Neural progenitor cell (in vitro differentiated cells): ENCODE results near the gene MAMDC4. TPM values are rescaled to one million over a fixed set of nuclear protein-coding genes. Genes with fewer than 3 reads are reported as not detected.

Experiments
- DNase-seq: peaks from one replicate; pipeline ENCODE4 v3.0.0-alpha.2; 2016; ENCODE audit warnings: low spot score
- H2AFZ ChIP-seq: fragments of 200-600 bp; sonication (generic); replicated peaks from 2 replicates; pipeline ENCODE4 v1.6.1; 2016; ENCODE audit warnings: antibody characterized with exemption
- H3F3A ChIP-seq: fragments of 200-600 bp; sonication (generic); 2 replicates; pipeline ENCODE4 v1.6.1; 2016; ENCODE audit warnings: antibody characterized with exemption, low read depth
- H3K27ac ChIP-seq: fragments of 200-600 bp; sonication (generic); 2 replicates; pipeline ENCODE4 v1.5.1; 2016; ENCODE audit warnings: mild to moderate bottlenecking
- H3K27me3 ChIP-seq: fragments of 200-600 bp; sonication (generic); 2 replicates; pipeline ENCODE4 v1.6.1; 2016; ENCODE audit warnings: mild to moderate bottlenecking, moderate library complexity
- H3K36me3 ChIP-seq: fragments of 200-600 bp; sonication (generic); 2 replicates; pipeline ENCODE4 v1.5.1; 2016
- H3K4me1 ChIP-seq: fragments of 200-600 bp; sonication (generic); 2 replicates; pipeline ENCODE4 v1.6.1; 2016; ENCODE audit warnings: mixed run types
- H3K4me2 ChIP-seq: fragments of 200-600 bp; sonication (generic); 2 replicates; pipeline ENCODE4 v1.6.1; 2016
- H3K4me3 ChIP-seq: fragments of 200-600 bp; sonication (generic); 2 replicates; pipeline ENCODE4 v1.5.1; 2016
- H3K79me2 ChIP-seq: fragments of 200-600 bp; sonication (generic); 2 replicates; pipeline ENCODE4 v1.6.1; 2016; ENCODE audit warnings: low read depth
- H3K9ac ChIP-seq: fragments of 200-600 bp; sonication (generic); 2 replicates; pipeline ENCODE4 v1.6.1; 2016
- H3K9me3 ChIP-seq: fragments of 200-600 bp; sonication (generic); 2 replicates; pipeline ENCODE4 v1.5.1; 2016; ENCODE audit warnings: low read depth
- H4K20me1 ChIP-seq: fragments of 200-600 bp; sonication (generic); 2 replicates; pipeline ENCODE4 v1.6.1; 2016; ENCODE audit warnings: low read depth
- H3K27ac Mint-ChIP-seq: 3 replicates; pipeline ENCODE4 v1.8.0; 2021; ENCODE audit warnings: mixed read lengths
- H3K27me3 Mint-ChIP-seq: 2 replicates; pipeline ENCODE4 v1.8.0; 2022; ENCODE audit warnings: low read depth, mild to moderate bottlenecking, inconsistent platforms, moderate library complexity, mixed read lengths; ENCODE audit not compliant: insufficient read depth
- H3K36me3 Mint-ChIP-seq: 3 replicates; pipeline ENCODE4 v1.8.0; 2021; ENCODE audit warnings: mixed read lengths
- H3K4me1 Mint-ChIP-seq: 3 replicates; pipeline ENCODE4 v1.8.0; 2021; ENCODE audit warnings: mixed read lengths
- H3K4me3 Mint-ChIP-seq: 3 replicates; pipeline ENCODE4 v1.8.0; 2021; ENCODE audit warnings: mild to moderate bottlenecking, moderate library complexity, mixed read lengths
- H3K9me3 Mint-ChIP-seq: 3 replicates; pipeline ENCODE4 v1.8.0; 2020; ENCODE audit warnings: mixed read lengths
- EZH2 ChIP-seq: fragments of 200-600 bp; sonication (generic); IDR thresholded peaks from 2 replicates; pipeline ENCODE4 v1.6.1; 2017; ENCODE audit warnings: antibody characterized with exemption, mild to moderate bottlenecking, moderate library complexity
- EZH2phosphoT487 ChIP-seq: fragments of 200-600 bp; sonication (generic); IDR thresholded peaks from 2 replicates; pipeline ENCODE4 v1.6.1; 2017; ENCODE audit warnings: antibody characterized with exemption
- total RNA-seq: library from RNA; depleted of rRNA; stranded (reverse); fragments of >200 nt; gene quantifications from 2 replicates; pipeline ENCODE4 v1.2.3, GENCODE V29; 2015; ENCODE audit warnings: low replicate concordance
- TF ChIP-seq, protein P1 (sequence below): fragments of 200-600 bp; sonication (generic); IDR thresholded peaks from 2 replicates; pipeline ENCODE4 v1.5.1; 2017; ENCODE audit warnings: antibody characterized with exemption, mild to moderate bottlenecking

Gene MAMDC4
- total RNA-seq, 1 donor from 2014 or later = 2.6 TPM

DNA sequence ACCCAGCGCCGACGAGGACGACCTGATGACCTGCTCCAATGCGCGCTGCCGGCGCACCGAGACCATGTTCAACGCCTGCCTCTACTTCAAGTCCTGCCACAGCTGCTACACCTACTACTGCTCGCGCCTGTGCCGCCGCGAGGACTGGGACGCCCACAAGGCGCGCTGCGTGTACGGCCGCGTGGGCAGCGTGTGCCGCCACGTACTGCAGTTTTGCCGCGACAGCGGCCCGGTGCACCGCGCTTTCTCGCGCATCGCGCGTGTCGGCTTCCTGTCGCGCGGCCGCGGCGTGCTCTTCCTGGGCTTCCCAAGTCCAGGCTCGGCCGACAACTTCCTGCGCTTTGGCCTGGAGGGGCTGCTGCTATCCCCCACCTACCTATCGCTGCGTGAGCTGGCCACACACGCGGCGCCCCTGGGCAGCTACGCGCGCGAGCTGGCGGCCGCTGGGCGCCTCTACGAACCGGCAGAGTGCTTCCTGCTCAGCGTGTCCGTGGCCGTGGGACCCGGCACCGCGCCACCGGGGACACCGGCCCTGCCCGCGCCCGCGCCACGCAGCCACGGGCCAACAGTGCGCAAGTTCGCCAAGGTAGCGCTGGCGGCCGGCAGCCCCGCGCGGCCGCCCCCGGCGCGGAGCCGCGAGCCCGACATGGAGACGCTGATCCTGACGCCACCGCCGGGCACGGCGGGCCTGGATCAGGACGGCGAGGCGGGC is 5.6 kb upstream of the MAMDC4 start:
- Histone ChIP-seq H3K27me3 (peaks cover 20% of the 10 kb centered on the region), H3K79me2 (peaks cover 8% of the 10 kb centered on the region), H3K4me3 (peak overlapping the region; percentile 68), H3K27ac (no peak overlapping the region), H3F3A (peaks cover 24% of the 10 kb centered on the region), H2AFZ (no peak overlapping the region), H4K20me1 (peaks cover 35% of the 10 kb centered on the region), H3K4me2 (peak overlapping the region; percentile 90), H3K9ac (no peak overlapping the region), H3K9me3 (no peaks in the 10 kb centered on the region), H3K4me1 (peaks cover 11% of the 10 kb centered on the region), H3K36me3 (no peaks in the 10 kb centered on the region)
- Mint-ChIP-seq H3K36me3 (no peaks in the 10 kb centered on the region), H3K27ac (no peak overlapping the region), H3K4me1 (peaks cover 10% of the 10 kb centered on the region), H3K27me3 (peaks cover 20% of the 10 kb centered on the region), H3K9me3 (no peaks in the 10 kb centered on the region), H3K4me3 (peak overlapping the region; percentile 65)
- DNase-seq = no peak
- TF ChIP-seq EZH2phosphoT487 = peak; percentile 22
- TF ChIP-seq, protein P1, sequence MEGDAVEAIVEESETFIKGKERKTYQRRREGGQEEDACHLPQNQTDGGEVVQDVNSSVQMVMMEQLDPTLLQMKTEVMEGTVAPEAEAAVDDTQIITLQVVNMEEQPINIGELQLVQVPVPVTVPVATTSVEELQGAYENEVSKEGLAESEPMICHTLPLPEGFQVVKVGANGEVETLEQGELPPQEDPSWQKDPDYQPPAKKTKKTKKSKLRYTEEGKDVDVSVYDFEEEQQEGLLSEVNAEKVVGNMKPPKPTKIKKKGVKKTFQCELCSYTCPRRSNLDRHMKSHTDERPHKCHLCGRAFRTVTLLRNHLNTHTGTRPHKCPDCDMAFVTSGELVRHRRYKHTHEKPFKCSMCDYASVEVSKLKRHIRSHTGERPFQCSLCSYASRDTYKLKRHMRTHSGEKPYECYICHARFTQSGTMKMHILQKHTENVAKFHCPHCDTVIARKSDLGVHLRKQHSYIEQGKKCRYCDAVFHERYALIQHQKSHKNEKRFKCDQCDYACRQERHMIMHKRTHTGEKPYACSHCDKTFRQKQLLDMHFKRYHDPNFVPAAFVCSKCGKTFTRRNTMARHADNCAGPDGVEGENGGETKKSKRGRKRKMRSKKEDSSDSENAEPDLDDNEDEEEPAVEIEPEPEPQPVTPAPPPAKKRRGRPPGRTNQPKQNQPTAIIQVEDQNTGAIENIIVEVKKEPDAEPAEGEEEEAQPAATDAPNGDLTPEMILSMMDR = no peak
- peak; percentile 74 for TF ChIP-seq EZH2

DNA sequence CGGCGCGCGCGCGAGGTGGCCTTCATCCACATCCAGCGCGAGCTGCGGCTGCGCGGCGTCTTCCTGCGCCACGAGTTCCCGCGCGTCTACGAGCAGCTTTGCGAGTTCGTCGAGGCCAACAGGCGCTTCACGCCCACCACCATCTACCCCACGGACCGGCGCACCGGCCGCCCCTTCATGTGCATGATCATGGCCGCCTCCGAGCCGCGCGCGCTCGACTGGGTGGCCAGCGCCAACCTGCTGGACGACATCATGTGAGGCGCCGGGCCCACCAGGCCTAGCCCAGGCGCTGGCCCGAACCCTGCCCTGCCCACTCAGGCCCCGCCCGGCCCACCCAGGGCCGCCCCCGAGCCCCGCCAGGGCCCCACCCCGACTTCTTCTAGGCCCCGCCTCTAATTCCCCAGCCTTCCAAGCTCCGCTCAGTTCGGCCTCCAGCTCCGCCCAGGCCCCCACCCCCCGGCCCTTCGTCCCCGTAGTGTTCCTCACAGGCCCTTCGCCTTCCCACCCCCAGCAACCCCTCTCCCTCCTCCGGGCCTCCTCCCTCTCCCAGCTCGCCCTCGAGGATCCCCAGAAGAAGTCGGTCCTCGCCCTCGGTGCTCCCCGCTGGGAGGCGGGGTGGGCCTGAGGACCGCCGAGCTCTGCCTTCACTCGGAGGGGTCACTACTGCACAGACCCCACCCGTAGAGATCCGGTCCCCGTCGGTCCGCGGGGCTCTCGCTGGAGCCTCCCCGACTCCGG is 4.9 kb upstream of the MAMDC4 start:
- H3K4me3 ChIP-seq = peak overlapping the region; percentile 68
- H3K79me2 ChIP-seq = peaks cover 8% of the 10 kb centered on the region
- no peak overlapping the region for H2AFZ ChIP-seq
- H3K9me3 ChIP-seq = no peaks in the 10 kb centered on the region
- no peaks in the 10 kb centered on the region for H3K36me3 Mint-ChIP-seq
- no peaks in the 10 kb centered on the region for H3K9me3 Mint-ChIP-seq
- H3K27me3 Mint-ChIP-seq = peaks cover 21% of the 10 kb centered on the region
- no peak overlapping the region for H3K27ac Mint-ChIP-seq
- H3F3A ChIP-seq = peaks cover 20% of the 10 kb centered on the region
- H3K4me2 ChIP-seq = peak overlapping the region; percentile 90
- peak; percentile 21 for TF ChIP-seq EZH2phosphoT487
- TF ChIP-seq EZH2 = peak; percentile 25
- TF ChIP-seq, protein P1 = no peak
- peaks cover 27% of the 10 kb centered on the region for H4K20me1 ChIP-seq
- peaks cover 5% of the 10 kb centered on the region for H3K4me1 Mint-ChIP-seq
- peak overlapping the region; percentile 94 for H3K4me3 Mint-ChIP-seq
- no peaks in the 10 kb centered on the region for H3K36me3 ChIP-seq
- no peak overlapping the region for H3K9ac ChIP-seq
- H3K27ac ChIP-seq = no peak overlapping the region
- peaks cover 5% of the 10 kb centered on the region for H3K4me1 ChIP-seq
- peak; percentile 86 for DNase-seq
- peaks cover 20% of the 10 kb centered on the region for H3K27me3 ChIP-seq

DNA sequence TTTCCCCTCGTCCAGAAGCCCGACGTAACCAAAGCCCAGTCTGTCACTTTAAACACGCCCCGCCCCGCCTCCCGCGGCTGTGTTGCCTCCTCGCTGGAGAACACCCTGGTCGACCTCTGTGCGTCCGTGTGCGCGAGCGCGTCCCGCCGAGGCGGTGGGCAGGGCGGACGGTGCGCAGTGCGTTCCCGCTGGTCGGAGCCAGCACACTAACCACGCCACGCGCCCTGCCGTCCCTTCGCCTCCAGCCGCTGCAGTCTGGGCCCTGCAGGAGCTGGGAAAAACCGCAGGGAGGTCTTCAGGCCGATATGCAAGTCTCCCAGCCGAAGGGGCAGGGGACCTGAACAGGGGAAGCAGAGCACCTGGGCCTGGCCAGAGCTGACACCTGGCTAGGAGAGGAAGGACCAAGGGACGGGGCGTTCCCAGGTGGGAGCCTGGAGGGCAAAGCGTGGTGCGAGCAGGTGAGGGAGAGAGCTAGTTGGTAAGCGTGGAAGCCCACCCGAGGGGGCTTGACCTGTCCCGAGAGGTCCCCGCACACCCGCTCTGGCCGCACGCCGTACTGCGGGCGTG is 4.2 kb upstream of the MAMDC4 start:
- Mint-ChIP-seq H3K9me3 (no peaks in the 10 kb centered on the region), H3K4me1 (peaks cover 3% of the 10 kb centered on the region), H3K36me3 (no peaks in the 10 kb centered on the region), H3K27me3 (peaks cover 21% of the 10 kb centered on the region), H3K27ac (peak overlapping the region; percentile 82), H3K4me3 (peak overlapping the region; percentile 94)
- peaks cover 20% of the 10 kb centered on the region for H3F3A ChIP-seq
- H2AFZ ChIP-seq = no peak overlapping the region
- no peak for TF ChIP-seq EZH2phosphoT487
- no peak for TF ChIP-seq EZH2
- TF ChIP-seq, protein P1 = no peak
- H3K9me3 ChIP-seq = no peaks in the 10 kb centered on the region
- H3K4me3 ChIP-seq = peak overlapping the region; percentile 68
- H4K20me1 ChIP-seq = peaks cover 24% of the 10 kb centered on the region
- H3K4me2 ChIP-seq = peak overlapping the region; percentile 90
- H3K27me3 ChIP-seq = peaks cover 20% of the 10 kb centered on the region
- H3K27ac ChIP-seq = no peak overlapping the region
- no peaks in the 10 kb centered on the region for H3K36me3 ChIP-seq
- peaks cover 8% of the 10 kb centered on the region for H3K79me2 ChIP-seq
- DNase-seq = peak; percentile 91
- H3K4me1 ChIP-seq = peaks cover 5% of the 10 kb centered on the region
- H3K9ac ChIP-seq = no peak overlapping the region
